ENCODE data around the gene TOLLIP.

DNA sequence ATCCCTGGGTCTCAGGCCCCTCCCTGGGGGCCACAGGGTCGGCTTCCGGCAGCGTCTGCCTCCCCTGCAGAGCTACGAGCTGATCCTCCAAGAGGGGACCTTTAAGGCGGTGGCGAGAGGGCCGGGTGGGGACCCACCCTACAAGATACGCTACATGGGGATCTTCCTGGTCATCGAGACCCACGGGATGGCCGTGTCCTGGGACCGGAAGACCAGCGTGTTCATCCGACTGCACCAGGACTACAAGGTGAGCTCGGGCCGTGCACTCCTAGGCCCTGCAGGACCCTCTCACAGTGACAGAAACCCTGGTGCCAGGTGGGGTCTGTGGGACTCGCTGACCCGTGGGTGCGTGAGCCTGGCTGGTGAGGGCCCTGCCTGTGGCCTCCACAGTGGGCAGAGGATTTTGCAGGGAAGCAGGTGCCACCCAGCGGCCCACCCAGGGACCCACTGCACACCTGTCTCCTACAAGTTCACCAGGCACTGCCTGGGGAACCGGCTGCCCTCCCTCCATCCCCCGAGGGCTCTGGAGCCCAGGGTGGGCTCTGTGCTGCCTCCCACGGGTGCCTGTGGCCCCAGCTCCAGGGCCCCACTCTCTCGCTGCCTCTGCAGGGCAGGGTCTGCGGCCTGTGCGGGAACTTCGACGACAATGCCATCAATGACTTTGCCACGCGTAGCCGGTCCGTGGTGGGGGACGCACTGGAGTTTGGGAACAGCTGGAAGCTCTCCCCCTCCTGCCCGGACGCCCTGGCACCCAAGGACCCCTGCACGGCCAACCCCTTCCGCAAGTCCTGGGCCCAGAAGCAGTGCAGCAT lies 72.9 kb downstream of the TOLLIP start:
- TF ChIP-seq POLR2A (IDR thresholded peaks at IDR 0.05; ENCODE audit: extremely low read depth, insufficient read length) (no peak), MAX (IDR thresholded peaks at IDR 0.05; ENCODE audit: low read depth, low read length) (no peak), MYC (IDR thresholded peaks at IDR 0.05; ENCODE audit: low read depth, low read length) (no peak)
- TF ChIP-seq, protein P1, sequence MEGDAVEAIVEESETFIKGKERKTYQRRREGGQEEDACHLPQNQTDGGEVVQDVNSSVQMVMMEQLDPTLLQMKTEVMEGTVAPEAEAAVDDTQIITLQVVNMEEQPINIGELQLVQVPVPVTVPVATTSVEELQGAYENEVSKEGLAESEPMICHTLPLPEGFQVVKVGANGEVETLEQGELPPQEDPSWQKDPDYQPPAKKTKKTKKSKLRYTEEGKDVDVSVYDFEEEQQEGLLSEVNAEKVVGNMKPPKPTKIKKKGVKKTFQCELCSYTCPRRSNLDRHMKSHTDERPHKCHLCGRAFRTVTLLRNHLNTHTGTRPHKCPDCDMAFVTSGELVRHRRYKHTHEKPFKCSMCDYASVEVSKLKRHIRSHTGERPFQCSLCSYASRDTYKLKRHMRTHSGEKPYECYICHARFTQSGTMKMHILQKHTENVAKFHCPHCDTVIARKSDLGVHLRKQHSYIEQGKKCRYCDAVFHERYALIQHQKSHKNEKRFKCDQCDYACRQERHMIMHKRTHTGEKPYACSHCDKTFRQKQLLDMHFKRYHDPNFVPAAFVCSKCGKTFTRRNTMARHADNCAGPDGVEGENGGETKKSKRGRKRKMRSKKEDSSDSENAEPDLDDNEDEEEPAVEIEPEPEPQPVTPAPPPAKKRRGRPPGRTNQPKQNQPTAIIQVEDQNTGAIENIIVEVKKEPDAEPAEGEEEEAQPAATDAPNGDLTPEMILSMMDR (IDR thresholded peaks at IDR 0.05; ENCODE audit: low read depth, low read length), result no peak
